Cortex of kidney (tissue), 1 donor: Measurements from ENCODE around the gene NLGN3.

Experiments used
- DNase-seq: peaks from one replicate; lab custom pipeline; 2025; lab: John Stamatoyannopoulos, UW

NLGN3 gene

DNA sequence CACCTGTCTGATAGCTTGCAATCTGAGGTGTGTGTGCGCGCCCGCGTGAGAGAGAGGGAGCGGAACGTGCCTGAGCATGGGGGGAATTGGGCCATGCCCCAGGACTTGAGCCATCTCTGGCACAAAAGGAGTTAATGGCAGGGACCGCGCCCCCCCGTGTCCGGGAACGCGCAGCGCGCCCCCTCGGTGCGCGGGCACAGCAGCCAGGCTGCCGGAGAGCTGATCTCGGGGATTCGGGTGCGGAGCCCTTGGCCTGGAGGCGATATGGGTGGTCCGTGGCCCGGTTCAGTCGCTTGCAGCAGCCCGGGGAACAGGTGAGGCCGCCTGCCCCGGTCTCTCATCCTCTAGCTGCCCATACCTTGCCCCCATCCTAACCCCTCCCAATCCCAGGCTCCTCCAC lies at the start of gene NLGN3:
NLGN3 (plus strand) TSS at position 191 of the 400 bp plus-strand sequence. CDS start 2,909 bp downstream, outside the sequence.
- no peak for DNase-seq

GRCh38 chrX:71095033-71095432 lies 49.6 kb upstream of the NLGN3 start:
- DNase-seq = no peak

- no peak for DNase-seq
These were observed 49.1 kb upstream of the NLGN3 start, which contains the start of gene FOXO4 for GRCh38 chrX:71095555-71095980. TSS of gene FOXO4 (plus strand) at chrX:71095851. CDS start at chrX:71096529, 678 bp downstream.

GRCh38 chrX:71095981-71096759 lies 48.5 kb upstream of the NLGN3 start:
- peak; percentile 2 for DNase-seq

DNA sequence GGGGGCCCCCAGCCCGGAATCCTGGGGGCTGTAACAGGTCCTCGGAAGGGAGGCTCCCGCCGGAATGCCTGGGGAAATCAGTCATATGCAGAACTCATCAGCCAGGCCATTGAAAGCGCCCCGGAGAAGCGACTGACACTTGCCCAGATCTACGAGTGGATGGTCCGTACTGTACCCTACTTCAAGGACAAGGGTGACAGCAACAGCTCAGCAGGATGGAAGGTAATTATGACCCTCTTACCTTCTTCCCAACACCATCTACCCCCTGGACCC lies 47.9 kb upstream of the NLGN3 start:
- no peak for DNase-seq

- no peak for DNase-seq
These were observed 46.3 kb upstream of the NLGN3 start for GRCh38 chrX:71098302-71098701.

DNA sequence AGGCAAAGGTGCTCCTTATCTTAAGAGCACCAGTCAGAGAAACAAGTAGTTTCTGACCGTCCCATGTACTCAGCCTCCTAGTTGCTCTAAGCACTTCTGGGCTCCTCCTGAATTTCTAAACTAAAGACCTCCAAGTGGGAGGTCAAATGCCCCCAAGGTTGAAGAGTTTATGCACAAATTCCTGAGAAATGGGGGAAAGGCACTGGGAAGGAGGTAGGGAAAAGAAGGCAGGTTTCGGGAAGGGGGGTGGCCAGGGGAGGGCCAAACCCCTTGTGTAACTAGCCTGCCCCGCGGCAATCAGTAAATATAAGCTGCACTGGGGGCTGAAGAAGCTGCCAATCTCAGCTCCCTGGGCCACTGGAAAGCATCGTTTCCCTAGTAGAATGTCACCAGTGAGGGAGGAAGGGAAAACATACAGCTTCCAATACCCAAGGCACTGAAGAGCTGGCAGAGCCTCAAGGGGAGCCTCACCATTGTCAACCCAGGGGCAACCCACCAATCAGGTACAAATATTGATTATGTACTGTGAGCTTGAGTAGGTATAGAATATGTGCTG lies 45.6 kb upstream of the NLGN3 start:
- no peak for DNase-seq

DNA sequence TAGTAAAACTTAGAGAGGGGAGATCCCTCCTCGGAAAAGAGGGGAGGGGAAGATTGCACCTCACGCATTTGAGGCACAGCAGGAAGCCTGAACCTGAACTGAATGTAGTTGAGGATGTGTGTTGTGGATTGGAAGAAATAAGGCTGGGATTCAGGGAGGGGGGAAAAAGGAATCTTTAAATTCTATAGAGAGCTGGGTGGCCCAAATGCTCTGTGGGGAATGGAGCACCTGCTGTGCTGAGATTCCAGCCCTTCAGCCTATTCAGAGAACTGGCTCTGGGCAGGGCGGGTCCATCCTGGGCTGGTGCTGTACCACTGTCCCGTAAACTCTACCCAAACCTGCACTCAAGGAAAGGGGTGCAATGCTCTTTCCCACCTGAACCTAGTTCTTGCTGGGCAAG lies 44.9 kb upstream of the NLGN3 start:
- no peak for DNase-seq

GRCh38 chrX:71100581-71101505 lies 43.8 kb upstream of the NLGN3 start:
- no peak for DNase-seq

DNA sequence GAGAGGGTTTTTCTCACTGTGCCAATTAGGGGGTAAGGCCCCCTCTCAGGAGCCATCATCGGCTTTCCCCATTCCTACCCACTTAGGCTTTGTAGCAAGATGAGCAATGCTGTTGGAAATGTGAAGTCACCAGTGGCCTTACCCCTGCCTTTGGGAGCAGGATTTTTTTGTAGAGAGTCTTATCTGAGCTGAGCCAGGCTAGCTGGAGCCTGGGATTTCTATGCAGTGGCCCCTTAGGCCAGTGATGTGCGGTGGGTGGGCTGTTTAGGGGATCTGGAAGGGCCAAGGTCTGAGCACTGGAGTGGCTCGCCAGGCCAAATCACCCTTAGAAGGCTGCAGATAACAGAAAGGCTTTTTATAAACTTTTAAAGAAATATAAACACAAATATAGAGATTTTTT lies 42.3 kb upstream of the NLGN3 start:
- no peak for DNase-seq

DNA sequence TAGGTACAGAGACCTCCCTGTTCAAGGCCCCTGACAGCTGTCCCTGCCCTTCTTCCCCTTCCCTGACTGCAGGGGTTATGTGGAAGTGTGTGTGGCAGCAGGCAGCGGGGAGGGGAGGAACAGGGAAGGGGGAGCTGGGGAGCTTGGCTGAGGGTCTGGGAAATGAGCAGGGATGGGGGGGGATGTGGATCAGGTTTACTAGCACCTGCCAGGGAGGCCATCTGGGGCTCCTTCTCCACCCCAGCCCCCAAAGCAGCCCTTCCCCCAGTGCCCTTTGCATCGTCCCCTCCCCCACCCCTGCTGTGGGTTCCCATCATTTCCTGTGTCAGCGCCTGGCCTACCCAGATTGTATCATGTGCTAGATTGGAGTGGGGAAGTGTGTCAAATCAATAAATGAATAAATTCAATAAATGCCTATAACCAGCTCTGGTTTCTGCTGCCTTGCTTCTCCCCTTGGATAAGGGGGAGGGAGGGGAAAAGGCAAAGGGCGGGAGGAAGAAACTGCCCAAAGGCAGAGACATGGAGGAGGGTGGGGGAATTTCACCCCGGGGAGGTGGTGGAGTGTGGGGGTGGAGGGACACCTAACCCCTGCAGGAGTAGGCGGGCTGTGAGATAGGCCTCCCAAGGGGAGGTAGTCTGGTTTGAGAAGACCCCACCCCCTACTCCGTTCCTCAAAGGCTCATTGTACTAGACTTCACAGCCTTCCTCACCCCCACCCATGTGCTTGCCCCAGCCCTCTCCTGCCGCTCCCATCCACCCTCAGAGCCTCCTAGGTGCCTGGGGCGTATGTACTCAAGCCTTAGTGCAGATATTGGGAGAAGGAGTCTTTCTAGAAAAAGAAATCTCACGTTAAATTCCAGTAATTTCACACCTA lies 41.3 kb upstream of the NLGN3 start:
- no peak for DNase-seq

DNA sequence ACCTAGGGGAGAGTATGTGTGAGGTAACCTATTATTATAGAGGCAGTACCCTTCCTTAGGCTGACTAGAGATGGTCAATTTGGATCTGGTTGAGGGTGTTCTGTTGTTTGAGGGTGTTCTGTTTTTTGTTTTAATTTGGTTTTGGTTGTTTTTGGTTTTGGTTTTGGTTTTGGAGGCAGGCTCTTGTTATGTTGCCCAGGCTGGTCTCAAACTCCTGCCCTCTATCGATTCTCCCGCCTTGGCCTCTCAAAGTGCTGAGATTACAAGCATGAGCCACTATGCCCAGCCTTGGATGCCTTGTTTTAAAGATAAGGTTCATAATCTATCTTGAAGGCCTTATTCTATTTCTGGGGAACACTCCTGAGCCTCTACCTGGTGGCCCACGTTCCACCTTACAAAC lies 39.0 kb upstream of the NLGN3 start:
- no peak for DNase-seq

- DNase-seq = no peak
These were observed 38.2 kb upstream of the NLGN3 start, which contains the start of gene CXorf65 for GRCh38 chrX:71106427-71106826. TSS of gene CXorf65 (minus strand) at chrX:71106740. CDS start at chrX:71106556, 184 bp downstream.

DNA sequence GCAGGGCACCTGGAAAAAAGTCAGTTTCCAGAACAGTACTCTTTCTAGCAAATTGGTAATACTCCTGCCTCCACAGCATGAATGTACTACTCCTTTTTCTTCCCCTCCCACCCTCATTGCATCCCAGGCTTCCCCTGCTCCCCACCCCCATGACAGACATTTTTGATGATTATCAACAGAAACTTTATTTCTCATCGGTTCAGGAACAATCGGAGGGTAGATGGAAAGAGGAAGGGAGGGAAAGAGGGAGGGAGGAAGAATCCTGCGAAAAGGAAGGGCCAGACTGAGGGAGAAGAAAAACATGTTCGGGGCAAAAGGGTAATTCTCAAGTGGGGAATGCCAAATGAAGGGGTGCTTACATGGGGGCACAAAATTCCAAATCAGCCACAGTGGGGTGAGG lies 37.4 kb upstream of the NLGN3 start:
- no peak for DNase-seq

DNA sequence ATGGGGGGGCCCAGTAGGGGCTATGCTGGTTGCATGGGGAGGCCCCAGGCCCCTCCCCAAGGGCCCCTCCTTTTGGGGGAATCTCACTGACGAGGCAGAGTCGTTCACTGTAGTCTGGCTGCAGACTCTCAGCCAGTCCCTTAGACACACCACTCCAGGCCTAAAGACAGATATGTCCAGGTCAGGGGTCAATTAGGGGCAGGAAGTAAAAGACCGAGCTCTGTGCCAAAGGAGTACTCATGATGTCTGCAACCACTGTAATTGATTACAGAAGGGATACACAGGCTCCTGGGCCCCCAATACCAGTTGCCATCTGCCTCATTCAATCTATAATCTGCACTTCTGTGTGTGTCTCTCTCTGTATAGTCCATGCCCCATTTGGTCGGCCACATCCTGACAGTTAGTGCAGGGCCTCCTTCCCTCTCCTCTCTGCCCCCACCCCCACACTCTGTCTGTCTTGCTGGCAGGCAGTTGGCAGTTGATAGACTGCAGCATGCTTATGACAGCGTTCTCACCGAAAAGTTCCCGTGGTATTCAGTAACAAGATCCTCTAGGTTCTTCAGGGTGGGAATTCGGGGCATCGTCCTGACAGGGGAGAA lies 36.8 kb upstream of the NLGN3 start:
- DNase-seq = no peak

- no peak for DNase-seq
These were observed 35.6 kb upstream of the NLGN3 start for GRCh38 chrX:71109051-71109450.

DNA sequence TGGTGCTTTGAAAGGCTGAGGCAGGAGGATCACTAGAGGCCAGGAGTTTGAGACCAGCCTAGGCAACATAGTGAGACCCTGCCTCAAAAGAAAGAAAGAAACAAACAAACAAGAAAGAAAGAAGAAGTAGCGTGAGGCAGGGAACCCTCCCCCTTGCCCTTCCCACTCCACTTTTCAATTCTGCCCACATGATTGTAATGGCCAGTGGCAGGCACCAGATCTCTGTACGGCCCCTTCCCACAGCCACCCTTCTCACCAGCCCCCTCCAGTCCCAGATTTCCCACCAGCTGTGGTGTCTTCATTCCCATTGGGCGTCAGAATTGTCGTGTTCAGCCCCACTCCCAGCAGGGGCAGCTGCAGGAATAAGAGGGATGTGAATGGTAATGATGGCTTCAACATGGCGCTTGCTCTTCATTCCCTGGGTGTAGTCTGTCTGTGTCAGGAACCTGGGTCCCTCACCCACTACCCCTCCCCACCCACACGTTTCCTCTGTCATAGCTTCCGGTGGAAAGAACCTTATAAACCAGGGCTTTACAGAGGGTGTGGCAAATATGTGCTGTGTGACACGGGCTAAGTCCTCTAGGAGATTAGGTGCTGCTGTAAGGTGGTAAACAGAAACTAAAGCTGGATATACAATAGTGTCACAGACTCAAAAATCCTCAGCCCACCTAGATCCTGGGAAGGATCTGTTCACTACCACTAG lies 33.3 kb upstream of the NLGN3 start, which contains the start of gene IL2RG:
IL2RG (minus strand) TSS at position 437 of the 703 bp plus-strand sequence; CDS start at position 399, 38 bp downstream.
- no peak for DNase-seq

- no peak for DNase-seq
These were observed 32.7 kb upstream of the NLGN3 start for GRCh38 chrX:71111921-71112431.

GRCh38 chrX:71117358-71117757 lies 27.3 kb upstream of the NLGN3 start:
- DNase-seq = no peak
